Trophoblast cell (in vitro differentiated cells and primary cell): ENCODE data around the gene TTC21A.

ENCODE experiments used
- DNase-seq, 2 donors: peaks; one replicate each; pipeline ENCODE4 v3.0.0-alpha.2; 2016
- H2AFZ ChIP-seq: 2 replicates; pipeline ENCODE4 v1.6.1; 2013; ENCODE audit warnings: low read length, moderate library complexity, mild to moderate bottlenecking; ENCODE audit not compliant: insufficient read depth, poor library complexity
- H2AK5ac ChIP-seq: 2 replicates; pipeline ENCODE4 v1.6.1; 2013; ENCODE audit warnings: mild to moderate bottlenecking, low read length
- H2BK120ac ChIP-seq: 2 replicates; pipeline ENCODE4 v1.6.1; 2013; ENCODE audit warnings: low read length, mild to moderate bottlenecking, moderate library complexity; ENCODE audit not compliant: insufficient read depth, poor library complexity
- H2BK12ac ChIP-seq: 2 replicates; pipeline ENCODE4 v1.6.1; 2013; ENCODE audit warnings: mild to moderate bottlenecking, low read length, moderate library complexity
- H2BK5ac ChIP-seq: 2 replicates; pipeline ENCODE4 v1.6.1; 2013; ENCODE audit warnings: low read length, low read depth, moderate library complexity, mild to moderate bottlenecking; ENCODE audit not compliant: poor library complexity
- H3K14ac ChIP-seq: 2 replicates; pipeline ENCODE4 v1.6.1; 2013; ENCODE audit warnings: mild to moderate bottlenecking, low read length
- H3K18ac ChIP-seq: 2 replicates; pipeline ENCODE4 v1.6.1; 2013; ENCODE audit warnings: mild to moderate bottlenecking, low read length
- H3K23ac ChIP-seq: 2 replicates; pipeline ENCODE4 v1.6.1; 2013; ENCODE audit warnings: low read length
- H3K27ac ChIP-seq: 2 replicates; pipeline ENCODE4 v1.5.1; 2013; ENCODE audit warnings: low read depth, mild to moderate bottlenecking, inconsistent platforms, low read length, moderate library complexity
- H3K27me3 ChIP-seq: 2 replicates; pipeline ENCODE4 v1.6.1; 2013; ENCODE audit warnings: inconsistent platforms, mild to moderate bottlenecking, low read length, moderate library complexity; ENCODE audit not compliant: insufficient read depth
- H3K36me3 ChIP-seq, 2 experiments: 1 replicate in 1 of 2; 2 replicates in 1 of 2; pipeline ENCODE4 v1.6.1; 2013; ENCODE audit warnings: low read length in 2 of 2, mild to moderate bottlenecking in 2 of 2, moderate library complexity in 1 of 2; ENCODE audit not compliant: insufficient read depth in 2 of 2, control insufficient read depth in 1 of 2
- H3K4ac ChIP-seq: 2 replicates; pipeline ENCODE4 v1.6.1; 2013; ENCODE audit warnings: low read depth, mild to moderate bottlenecking, low read length, moderate library complexity
- H3K4me1 ChIP-seq, 2 experiments: 1 replicate in 1 of 2; 2 replicates in 1 of 2; pipeline ENCODE4 v1.6.1; 2013; ENCODE audit warnings: low read length in 2 of 2, mild to moderate bottlenecking in 2 of 2, moderate library complexity in 1 of 2; ENCODE audit not compliant: insufficient read depth in 2 of 2, control insufficient read depth in 1 of 2
- H3K4me2 ChIP-seq: 2 replicates; pipeline ENCODE4 v1.6.1; 2013; ENCODE audit warnings: inconsistent platforms, mild to moderate bottlenecking, low read length, moderate library complexity
- H3K4me3 ChIP-seq: 2 replicates; pipeline ENCODE4 v1.5.1; 2013; ENCODE audit warnings: mild to moderate bottlenecking, low read depth, low read length, inconsistent platforms
- H3K79me1 ChIP-seq: one replicate; pipeline ENCODE4 v1.6.1; 2013; ENCODE audit warnings: low read length
- H3K79me2 ChIP-seq: 2 replicates; pipeline ENCODE4 v1.6.1; 2013; ENCODE audit warnings: low read length, mild to moderate bottlenecking; ENCODE audit not compliant: control insufficient read depth, insufficient read depth, poor library complexity
- H3K9ac ChIP-seq: 2 replicates; pipeline ENCODE4 v1.6.1; 2013; ENCODE audit warnings: mild to moderate bottlenecking, low read length
- H3K9me3 ChIP-seq: 2 replicates; pipeline ENCODE4 v1.6.1; 2013; ENCODE audit warnings: low read depth, mild to moderate bottlenecking, control low read depth, inconsistent platforms, low read length; ENCODE audit not compliant: insufficient read depth
- H4K12ac ChIP-seq: 2 replicates; pipeline ENCODE4 v1.6.1; 2013; ENCODE audit warnings: low read depth, mild to moderate bottlenecking, low read length, moderate library complexity
- H4K8ac ChIP-seq: 2 replicates; pipeline ENCODE4 v1.6.1; 2013; ENCODE audit warnings: low read depth, mild to moderate bottlenecking, low read length, moderate library complexity
- H4K91ac ChIP-seq: one replicate; pipeline ENCODE4 v1.6.1; 2013; ENCODE audit warnings: low read depth, mild to moderate bottlenecking, low read length, moderate library complexity
- WGBS: extraction: QIAGEN DNeasy Blood & Tissue Kit; methylation state at CpG from one replicate; pipeline ENCODE4 v1.1.7; 2013; ENCODE audit warnings: missing lambda C conversion rate; ENCODE audit not compliant: insufficient read length, insufficient coverage; ENCODE audit errors: extremely low coverage; 5-methylcytosine and 5-hydroxymethylcytosine counted together

TTC21A gene

DNA sequence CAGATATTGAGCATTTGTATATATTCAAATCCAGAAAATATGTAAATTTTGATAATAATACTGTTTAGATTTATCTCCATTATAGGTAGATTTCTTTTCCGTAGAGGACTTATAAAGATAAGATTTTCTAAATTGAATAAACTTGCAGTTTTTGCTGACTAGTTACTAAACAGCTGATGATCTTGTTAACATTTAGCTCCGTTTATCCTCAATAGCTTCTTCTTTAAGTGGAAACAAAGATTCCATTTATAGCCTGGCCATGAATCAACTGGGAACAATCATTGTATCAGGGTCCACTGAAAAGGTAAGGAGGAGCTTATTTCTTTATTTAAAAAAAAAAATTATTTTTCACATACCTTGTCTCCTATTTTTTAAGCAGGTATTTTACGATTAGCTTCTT lies 38.9 kb upstream of the TTC21A start:
- Histone ChIP-seq H3K9me3 (no peaks in the 10 kb centered on the region), H3K4me2 (no peak overlapping the region), H3K27ac (no peak overlapping the region), H2BK5ac (no peak overlapping the region), H3K36me3 (peaks cover 3 to 6% of the 10 kb centered on the region in 2 experiments), H3K9ac (no peak overlapping the region), H3K18ac (no peak overlapping the region), H2BK12ac (no peak overlapping the region), H3K79me2 (no peaks in the 10 kb centered on the region), H3K4me1 (no peaks in the 10 kb centered on the region), H3K23ac (no peak overlapping the region), H4K91ac (no peak overlapping the region), H4K12ac (no peak overlapping the region), H3K4me3 (no peak overlapping the region), H3K14ac (no peak overlapping the region), H3K79me1 (no peaks in the 10 kb centered on the region), H2AFZ (no peak overlapping the region), H4K8ac (no peak overlapping the region), H3K27me3 (no peaks in the 10 kb centered on the region), H2AK5ac (no peak overlapping the region), H3K4ac (no peak overlapping the region), H2BK120ac (no peak overlapping the region)
- no CpG with 5 or more reads among the region's 3 CpGs for WGBS
- no peak for DNase-seq

- Histone ChIP-seq H3K4me2 (no peak overlapping the region), H3K23ac (no peak overlapping the region), H2BK12ac (no peak overlapping the region), H4K12ac (no peak overlapping the region), H3K18ac (no peak overlapping the region), H3K79me2 (no peaks in the 10 kb centered on the region), H2BK5ac (no peak overlapping the region), H4K8ac (no peak overlapping the region), H4K91ac (no peak overlapping the region), H3K9me3 (no peaks in the 10 kb centered on the region), H3K27ac (no peak overlapping the region), H3K4ac (no peak overlapping the region), H3K36me3 (peaks cover 8 to 20% of the 10 kb centered on the region in 2 experiments), H3K14ac (no peak overlapping the region), H3K9ac (no peak overlapping the region), H3K79me1 (no peaks in the 10 kb centered on the region), H3K4me1 (no peaks in the 10 kb centered on the region), H2BK120ac (no peak overlapping the region), H2AK5ac (no peak overlapping the region), H3K27me3 (no peaks in the 10 kb centered on the region), H3K4me3 (no peak overlapping the region), H2AFZ (no peak overlapping the region)
- no CpG with 5 or more reads among the region's 10 CpGs for WGBS
- DNase-seq: no peak
These were observed 31.6 kb upstream of the TTC21A start for GRCh38 chr3:39075910-39076309.

DNA sequence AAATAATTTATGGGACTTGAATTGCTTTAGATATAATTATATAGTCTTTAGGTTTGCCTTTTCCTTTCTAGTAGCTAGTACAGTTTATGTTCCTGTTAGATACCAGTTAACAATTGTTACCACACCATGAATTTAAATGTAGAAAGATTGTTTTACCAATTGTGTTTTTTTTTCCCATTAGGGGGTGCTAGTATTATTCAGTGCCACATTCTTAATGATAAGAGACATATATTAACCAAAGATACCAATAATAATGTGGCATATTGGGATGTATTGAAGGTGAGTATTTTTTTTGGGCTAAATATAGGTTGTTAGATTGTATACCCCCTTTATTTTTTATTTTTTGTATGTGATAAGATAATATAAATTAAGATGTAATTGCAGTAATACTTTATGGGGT lies 27.9 kb upstream of the TTC21A start:
- H3K4me3 ChIP-seq: no peak overlapping the region
- no peak overlapping the region for H2AFZ ChIP-seq
- H3K36me3 ChIP-seq: peaks cover 7 to 18% of the 10 kb centered on the region in 2 experiments
- H3K4me2 ChIP-seq: no peak overlapping the region
- no peak overlapping the region for H3K9ac ChIP-seq
- no peak overlapping the region for H3K14ac ChIP-seq
- no peak for DNase-seq
- H3K18ac ChIP-seq: no peak overlapping the region
- no peak overlapping the region for H2BK12ac ChIP-seq
- no peaks in the 10 kb centered on the region for H3K4me1 ChIP-seq
- no peak overlapping the region for H3K27ac ChIP-seq
- H3K79me2 ChIP-seq: no peaks in the 10 kb centered on the region
- H2AK5ac ChIP-seq: no peak overlapping the region
- no peak overlapping the region for H4K8ac ChIP-seq
- no peaks in the 10 kb centered on the region for H3K9me3 ChIP-seq
- H3K23ac ChIP-seq: no peak overlapping the region
- no peak overlapping the region for H2BK5ac ChIP-seq
- no peak overlapping the region for H3K4ac ChIP-seq
- H3K79me1 ChIP-seq: no peaks in the 10 kb centered on the region
- no peak overlapping the region for H4K12ac ChIP-seq
- no peak overlapping the region for H2BK120ac ChIP-seq
- H3K27me3 ChIP-seq: no peaks in the 10 kb centered on the region
- H4K91ac ChIP-seq: no peak overlapping the region

DNA sequence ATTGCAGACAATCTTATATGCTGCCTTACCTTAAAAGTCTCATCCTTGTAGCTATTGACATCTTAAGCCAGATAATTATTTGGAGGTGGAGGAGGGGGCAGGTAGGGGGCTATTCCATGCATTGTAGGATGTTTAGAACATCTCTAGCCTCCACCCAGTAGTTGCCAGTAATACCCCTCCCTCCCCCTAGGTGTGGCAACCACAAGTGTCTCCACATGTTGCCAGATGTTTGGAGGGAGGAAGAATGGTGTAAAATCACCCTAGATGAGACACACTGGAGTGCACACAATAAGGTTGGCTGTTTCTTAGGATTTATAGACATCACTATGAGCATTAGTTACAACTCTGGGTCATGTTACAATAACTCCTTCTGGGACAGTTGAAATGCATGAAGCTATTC lies 27.5 kb upstream of the TTC21A start:
- Histone ChIP-seq H3K27me3 (no peaks in the 10 kb centered on the region), H3K9me3 (no peaks in the 10 kb centered on the region), H4K8ac (no peak overlapping the region), H3K18ac (no peak overlapping the region), H2BK120ac (no peak overlapping the region), H3K23ac (no peak overlapping the region), H2BK12ac (no peak overlapping the region), H3K27ac (no peak overlapping the region), H3K79me1 (no peaks in the 10 kb centered on the region), H3K79me2 (no peaks in the 10 kb centered on the region), H3K4me2 (no peak overlapping the region), H3K14ac (no peak overlapping the region), H3K4ac (no peak overlapping the region), H3K9ac (no peak overlapping the region), H2AK5ac (no peak overlapping the region), H4K91ac (no peak overlapping the region), H2BK5ac (no peak overlapping the region), H3K4me1 (no peaks in the 10 kb centered on the region), H4K12ac (no peak overlapping the region), H3K4me3 (no peak overlapping the region), H2AFZ (no peak overlapping the region), H3K36me3 (peaks cover 6 to 16% of the 10 kb centered on the region in 2 experiments)
- DNase-seq: no peak
